GM10266 (cell line): ENCODE results near the gene GAMT.

Experiments
- DNase-seq: peaks from one replicate; pipeline ENCODE4 v3.0.0; 2012; ENCODE audit errors: extremely low spot score
- CTCF ChIP-seq: IDR thresholded peaks from 2 replicates; pipeline ENCODE4 v1.5.1; 2012; ENCODE audit warnings: mild to moderate bottlenecking, low read depth; ENCODE audit not compliant: control insufficient read depth, insufficient read depth; ENCODE audit errors: missing control alignments

GAMT gene

DNA sequence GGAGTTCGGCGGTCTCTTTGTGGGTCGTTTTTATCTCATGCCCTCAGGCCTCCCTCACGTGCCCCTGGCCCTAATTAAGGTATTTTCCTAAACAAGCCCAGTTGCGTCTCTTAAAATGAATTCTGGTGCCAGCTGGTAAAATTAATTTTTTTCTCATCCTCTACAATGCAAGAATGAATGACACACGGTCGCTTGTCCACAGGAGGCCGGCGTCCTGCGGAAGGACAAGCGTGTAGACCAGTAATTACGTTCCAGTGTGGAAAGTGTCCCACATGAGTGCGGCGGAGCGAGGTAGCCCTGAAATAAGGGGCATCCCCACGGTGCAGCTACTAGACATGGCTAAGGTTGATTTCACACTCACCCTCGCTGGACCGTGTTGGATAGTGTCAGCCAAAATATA lies 52.1 kb downstream of the GAMT start:
- no peak for TF ChIP-seq CTCF
- DNase-seq: no peak
